Retinal pigment epithelial cell (primary cell): ENCODE measurements around the gene HMG20A.

Experiments
- DNase-seq: peaks from one replicate; pipeline ENCODE4 v3.0.0-alpha.2; 2010; ENCODE audit warnings: low read depth
- H3K4me3 ChIP-seq: 2 replicates; pipeline ENCODE4 v1.5.1; 2011; ENCODE audit warnings: mild to moderate bottlenecking, low read length, control low read depth, moderate library complexity
- TF ChIP-seq, protein P1 (sequence below): conservative IDR thresholded peaks from 2 replicates; pipeline ENCODE4 v1.5.1; 2011; ENCODE audit warnings: low read depth, low read length, control low read depth, inconsistent platforms

The HMG20A gene

DNA sequence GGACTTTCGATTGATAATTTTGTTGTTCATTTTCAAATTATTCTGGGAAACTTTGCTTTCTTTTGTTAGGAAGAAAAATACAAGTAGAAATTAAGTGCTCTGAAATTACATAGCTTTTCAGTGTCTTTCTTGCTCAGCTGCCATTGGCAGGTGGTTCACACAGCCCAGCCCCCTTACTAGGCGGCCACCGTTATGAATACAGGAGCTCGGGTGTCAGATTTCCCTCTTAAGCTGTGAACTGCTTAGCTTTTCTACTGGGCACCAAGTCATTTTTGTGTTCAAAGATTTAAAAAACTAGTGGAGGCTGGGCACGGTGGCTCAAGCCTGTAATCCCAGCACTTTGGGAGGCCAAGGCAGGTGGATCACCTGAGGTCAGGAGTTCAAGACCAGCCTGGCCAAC lies 55.2 kb downstream of the HMG20A start:
- no peak overlapping the region for H3K4me3 ChIP-seq
- TF ChIP-seq, protein P1, sequence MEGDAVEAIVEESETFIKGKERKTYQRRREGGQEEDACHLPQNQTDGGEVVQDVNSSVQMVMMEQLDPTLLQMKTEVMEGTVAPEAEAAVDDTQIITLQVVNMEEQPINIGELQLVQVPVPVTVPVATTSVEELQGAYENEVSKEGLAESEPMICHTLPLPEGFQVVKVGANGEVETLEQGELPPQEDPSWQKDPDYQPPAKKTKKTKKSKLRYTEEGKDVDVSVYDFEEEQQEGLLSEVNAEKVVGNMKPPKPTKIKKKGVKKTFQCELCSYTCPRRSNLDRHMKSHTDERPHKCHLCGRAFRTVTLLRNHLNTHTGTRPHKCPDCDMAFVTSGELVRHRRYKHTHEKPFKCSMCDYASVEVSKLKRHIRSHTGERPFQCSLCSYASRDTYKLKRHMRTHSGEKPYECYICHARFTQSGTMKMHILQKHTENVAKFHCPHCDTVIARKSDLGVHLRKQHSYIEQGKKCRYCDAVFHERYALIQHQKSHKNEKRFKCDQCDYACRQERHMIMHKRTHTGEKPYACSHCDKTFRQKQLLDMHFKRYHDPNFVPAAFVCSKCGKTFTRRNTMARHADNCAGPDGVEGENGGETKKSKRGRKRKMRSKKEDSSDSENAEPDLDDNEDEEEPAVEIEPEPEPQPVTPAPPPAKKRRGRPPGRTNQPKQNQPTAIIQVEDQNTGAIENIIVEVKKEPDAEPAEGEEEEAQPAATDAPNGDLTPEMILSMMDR: no peak

DNA sequence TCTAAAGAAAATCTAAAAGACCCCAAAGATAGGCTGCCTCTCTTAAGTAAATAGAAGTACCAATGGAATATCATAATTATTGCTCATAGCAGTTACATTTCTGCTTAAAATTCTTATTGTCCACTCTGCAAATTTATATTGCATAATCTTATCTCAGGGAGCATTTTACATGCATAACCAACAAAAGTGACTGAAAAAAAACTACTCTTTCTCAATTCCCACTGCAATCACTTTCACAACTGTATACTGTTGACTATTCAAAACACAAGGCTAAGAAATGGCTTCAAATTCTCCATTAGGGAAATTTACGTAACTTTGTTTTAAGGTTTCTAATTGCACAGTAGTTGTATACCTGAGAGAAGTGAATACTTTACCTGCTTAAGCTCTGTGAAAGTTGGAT lies 56.3 kb downstream of the HMG20A start:
- TF ChIP-seq, protein P1: no peak
- no peak for DNase-seq

More for the DNA sequence above, 55.2 kb downstream of the HMG20A start:
- no peak for DNase-seq

DNA sequence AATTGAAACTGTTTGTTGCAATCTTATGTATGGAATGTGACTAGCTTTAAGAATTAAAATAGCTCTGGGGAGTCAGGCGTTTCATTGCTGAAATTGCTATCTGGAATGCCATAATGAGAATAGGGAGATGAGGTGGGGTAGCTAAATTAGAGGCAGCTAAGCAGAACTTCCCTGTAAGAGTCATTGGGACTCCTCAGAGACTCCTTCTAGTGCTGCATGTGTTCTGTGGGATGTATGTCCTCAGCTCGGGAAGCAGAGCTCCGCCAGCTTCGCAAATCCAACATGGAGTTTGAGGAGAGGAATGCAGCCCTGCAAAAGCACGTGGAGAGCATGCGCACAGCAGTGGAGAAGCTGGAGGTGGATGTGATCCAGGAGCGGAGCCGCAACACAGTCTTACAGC lies 57.4 kb downstream of the HMG20A start:
- DNase-seq: no peak
- TF ChIP-seq, protein P1: no peak
- no peak overlapping the region for H3K4me3 ChIP-seq

More for the DNA sequence above, 56.3 kb downstream of the HMG20A start:
- no peak overlapping the region for H3K4me3 ChIP-seq

DNA sequence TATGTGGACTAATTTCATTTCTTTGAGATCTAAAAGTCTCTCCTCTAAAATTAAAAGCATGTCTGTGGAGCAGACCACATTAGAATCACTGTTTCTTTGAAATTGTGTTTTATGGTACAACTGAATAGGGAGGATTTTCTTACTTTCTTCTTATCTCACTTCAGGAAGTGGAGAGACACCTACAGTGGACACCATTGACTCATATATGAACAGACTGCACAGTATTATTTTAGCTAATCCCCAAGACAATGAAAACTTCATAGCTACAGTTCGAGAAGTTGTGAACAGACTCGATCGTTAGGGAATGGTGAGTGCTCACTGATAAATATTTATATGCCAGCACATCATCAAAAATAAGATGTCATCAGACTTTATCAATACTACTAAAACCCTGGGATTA lies 58.3 kb downstream of the HMG20A start:
- H3K4me3 ChIP-seq: no peak overlapping the region
- DNase-seq: no peak
- TF ChIP-seq, protein P1: no peak

DNA sequence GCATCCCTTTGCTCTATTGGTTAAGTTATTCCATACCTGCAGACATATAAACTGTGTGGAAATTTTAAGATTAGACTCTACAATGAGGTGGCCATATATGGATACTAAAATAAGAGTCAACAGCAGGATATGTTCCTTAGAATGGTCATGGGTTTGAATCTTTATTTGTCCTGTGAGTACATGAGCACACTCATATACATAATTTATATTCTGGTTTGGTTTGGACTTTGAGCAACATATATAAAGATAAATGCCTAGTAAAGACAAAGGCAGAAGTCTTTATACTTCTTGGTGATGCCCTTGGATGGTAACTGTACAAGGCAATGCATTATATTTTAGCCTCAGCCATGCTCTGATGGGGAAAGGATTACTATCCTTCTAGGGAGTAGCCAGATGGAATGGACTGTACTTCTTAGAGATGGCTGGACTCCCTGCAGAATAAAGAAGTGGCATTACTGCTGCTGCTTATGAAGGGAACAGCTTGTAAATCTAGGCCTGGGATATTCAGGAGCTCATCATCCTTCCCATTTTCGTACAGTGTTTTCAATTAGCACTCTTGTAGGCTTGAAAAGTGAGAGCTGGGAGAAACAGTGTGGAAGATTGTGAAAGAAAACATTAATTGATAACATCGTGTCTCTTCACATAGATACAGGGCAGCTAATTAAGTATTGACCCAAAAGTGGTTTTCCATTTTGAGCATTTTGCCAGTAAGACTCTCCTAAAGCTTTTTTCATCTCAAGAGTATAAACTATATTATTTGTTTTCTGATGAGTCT lies 60.4 kb downstream of the HMG20A start:
- no peak for DNase-seq
- no peak overlapping the region for H3K4me3 ChIP-seq
- TF ChIP-seq, protein P1: no peak

DNA sequence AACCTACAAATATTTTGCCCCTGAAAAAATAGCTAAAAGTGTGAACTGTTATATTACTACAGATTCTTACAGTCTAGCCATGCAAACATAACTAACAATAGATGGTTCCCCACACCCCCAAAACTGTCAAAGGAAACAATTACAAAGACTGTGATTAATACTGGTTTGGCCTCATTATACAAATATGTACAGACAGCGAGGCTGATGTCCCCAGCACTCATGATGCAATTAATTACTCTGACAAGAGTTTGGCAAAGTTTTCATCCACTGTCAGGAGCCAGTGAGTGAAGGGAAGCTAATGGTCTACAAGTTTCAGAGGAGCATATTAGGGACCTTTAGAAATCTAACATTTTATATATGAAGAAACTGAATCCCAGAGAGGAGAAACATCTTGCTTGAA lies 61.0 kb downstream of the HMG20A start:
- DNase-seq: peak; percentile 61
- H3K4me3 ChIP-seq: no peak overlapping the region
- TF ChIP-seq, protein P1: no peak

DNA sequence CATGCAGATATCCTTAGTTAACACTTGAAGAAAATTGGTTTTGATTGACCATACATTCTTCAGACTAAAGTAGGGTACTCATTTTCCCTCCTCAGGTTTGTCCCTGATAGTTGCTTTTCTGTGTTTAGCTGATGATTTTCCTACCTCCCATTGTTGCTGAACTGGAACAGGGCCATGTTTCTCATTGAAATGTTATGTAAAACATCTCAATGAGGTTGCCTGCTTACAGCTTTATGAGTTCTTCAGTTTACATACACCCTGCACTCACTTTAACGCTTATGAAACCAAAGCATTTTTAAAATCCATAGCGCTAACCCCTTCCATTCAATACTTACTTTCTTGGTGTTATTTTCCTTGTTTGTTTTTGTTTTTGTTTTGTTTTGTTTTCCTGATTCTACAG lies 61.9 kb downstream of the HMG20A start:
- DNase-seq: peak; percentile 65
- TF ChIP-seq, protein P1: no peak
- H3K4me3 ChIP-seq: no peak overlapping the region
